OCI-LY3 (cell line): ENCODE results near the gene WDR91.

Experiments used
- CTCF ChIP-seq: fragments of 200-600, 300-600 bp; sonication (generic); IDR thresholded peaks from 2 replicates; pipeline ENCODE4 v1.5.1; 2014; ENCODE audit warnings: antibody characterized with exemption, low read length, low read depth
- EZH2phosphoT487 ChIP-seq: fragments of 200-600 bp; shearing (Covaris generic); IDR thresholded peaks from 2 replicates; pipeline ENCODE4 v1.6.1; 2018; ENCODE audit warnings: antibody characterized with exemption, mixed run types, low read depth

- TF ChIP-seq CTCF (no peak), EZH2phosphoT487 (no peak)
Measured at GRCh38 chr7:135167365-135167917, 43.9 kb downstream of the WDR91 start.
